ENCODE measurements around the gene CSNK1G1. TPM values are rescaled to one million over a fixed set of nuclear protein-coding genes. Genes with fewer than 3 reads are reported as not detected.

The CSNK1G1 gene
- total and polyA plus RNA-seq, 2 of the 4 experiments (the other 2 are of a cell fraction): 7.4 to 29.4 TPM

- TF ChIP-seq RCOR1 (IDR thresholded peaks at IDR 0.05; ENCODE audit: insufficient replicate concordance, low read length) (no peak), BHLHE40 (IDR thresholded peaks at IDR 0.05; ENCODE audit: low read depth, low read length) (no peak), NFE2L2 (IDR thresholded peaks at IDR 0.05; ENCODE audit: low read depth, low read length) (no peak), ELK1 (IDR thresholded peaks at IDR 0.05; ENCODE audit: borderline replicate concordance, low read depth, low read length) (no peak), SMC3 (IDR thresholded peaks at IDR 0.05; ENCODE audit: low read depth, low read length) (no peak), MAFK (IDR thresholded peaks at IDR 0.05; ENCODE audit: low read depth, low read length) (no peak), MAZ (IDR thresholded peaks at IDR 0.05; ENCODE audit: borderline replicate concordance, low read depth, low read length) (no peak), FOS (IDR thresholded peaks at IDR 0.05; ENCODE audit: low read depth, low read length) (no peak), CEBPB (IDR thresholded peaks at IDR 0.05; ENCODE audit: low read depth, low read length) (no peak), MXI1 (IDR thresholded peaks at IDR 0.05; ENCODE audit: borderline replicate concordance, low read depth, low read length) (no peak), RAD21 (IDR thresholded peaks at IDR 0.05; ENCODE audit: low read length) (no peak)
Observed at GRCh38 chr15:64288999-64289398, 67.0 kb downstream of the CSNK1G1 start.

More at GRCh38 chr15:64288999-64289398, 67.0 kb downstream of the CSNK1G1 start:
- Histone ChIP-seq H3K23ac (ENCODE audit: low read depth, low read length) (no peak overlapping the region), H3K4me2 (ENCODE audit: low read depth, low read length) (no peak overlapping the region), H4K91ac (ENCODE audit: insufficient read depth, low read depth, low read length) (no peak overlapping the region), H2BK20ac (ENCODE audit: low read depth, low read length) (no peak overlapping the region), H2AK9ac (replicated peaks; ENCODE audit: low read depth, low read length, poor library complexity) (no peak overlapping the region), H3K9ac (ENCODE audit: low read depth, low read length) (no peak overlapping the region), H3K4me1 (ENCODE audit: control insufficient read depth, insufficient read depth, low read length) (peaks cover 4% of the 10 kb centered on the region), H3K14ac (replicated peaks; ENCODE audit: low read depth, low read length) (no peak overlapping the region), H3K27ac (ENCODE audit: insufficient read depth, low read length) (no peak overlapping the region), H3K9me3 (ENCODE audit: control insufficient read depth, insufficient read depth, low read length) (no peaks in the 10 kb centered on the region), H4K5ac (ENCODE audit: low read depth, low read length) (no peak overlapping the region), H3K18ac (ENCODE audit: low read depth, low read length) (no peak overlapping the region), H2AK5ac (ENCODE audit: low read depth, low read length) (no peak overlapping the region), H3K36me3 (ENCODE audit: control insufficient read depth, insufficient read depth, low read length) (peaks cover 2% of the 10 kb centered on the region; the same call in 1 of the 2 replicates), H3K4ac (ENCODE audit: low read depth, low read length) (no peak overlapping the region), H3K27me3 (ENCODE audit: control insufficient read depth, insufficient read depth, low read length) (no peaks in the 10 kb centered on the region), H3K9me1 (ENCODE audit: insufficient read depth, low read length) (peaks cover 8% of the 10 kb centered on the region; the same call in 1 of the 2 replicates), H2AFZ (replicated peaks; ENCODE audit: low read length, poor library complexity) (no peak overlapping the region), H3K56ac (ENCODE audit: extremely low read depth, insufficient read depth, low read length) (no peak overlapping the region), H2BK5ac (ENCODE audit: low read depth, low read length, poor library complexity, severe bottlenecking) (no peak overlapping the region), H4K8ac (ENCODE audit: low read depth in 2 of 2, low read length in 2 of 2) (no peak overlapping the region), H2BK120ac (ENCODE audit: low read depth, low read length) (no peak overlapping the region), H3K4me3 (ENCODE audit: insufficient read depth, low read depth, low read length) (no peak overlapping the region), H4K20me1 (ENCODE audit: insufficient read depth, low read length) (peaks cover 15% of the 10 kb centered on the region), H2BK15ac (ENCODE audit: low read depth, low read length) (no peak overlapping the region), H3K79me1 (ENCODE audit: low read depth in 1 of 2, low read length in 2 of 2) (peaks cover 23 to 43% of the 10 kb centered on the region in 2 experiments)
- dilution Hi-C loops (cut with HindIII; ENCODE audit: low sequenced_read_pairs, unreplicated experiment) (no loop called here), intact Hi-C loops (cut with micrococcal nuclease) (loop anchor here (10.0 kb wide), 1 partner anchor 56 kb away; no protein-coding TSS in a partner anchor), in situ Hi-C loops (cut with MboI; ENCODE audit: low sequenced_read_pairs) (no loop called here)
- ChIA-PET POLR2A (ENCODE audit: unreplicated experiment) (no interaction called here), CTCF (no interaction called here)
- no TSS peak for BruUV-seq (replicated peaks)
- 100% methylated on average over 1 of the region's 8 CpGs; no CpG with 5 or more reads in 1 of the 2 experiments for WGBS, 2 experiments (ENCODE audit: extremely low coverage in 2 of 2, insufficient read length in 1 of 2)
- no peak for DNase-seq
- ATAC-seq (ENCODE audit: low read depth): 0 out of 2 replicates have a peak, but pooled peaks have one; percentile 11
